ENCODE data around the gene ZNF682. TPM values are rescaled to one million over a fixed set of nuclear protein-coding genes. Genes with fewer than 3 reads are reported as not detected.
"Not testable (repeated sequence)": the region's sequence is repeated elsewhere in the genome, so short reads cannot be mapped to it uniquely, and the experiment has no call there.

ZNF682 gene
- total RNA-seq, 4 donors from 2014 or later = 0.73 to 3.1 (median 2.6) TPM

GRCh38 chr19:19966862-19967261, 72.4 kb downstream of the ZNF682 start:
- no peak overlapping the region for H3K4me3 ChIP-seq
- intact Hi-C loops (cut with DNase I) = no loop called here
- H3K4me1 ChIP-seq = no peaks in the 10 kb centered on the region
- no peak overlapping the region for H3K27ac ChIP-seq
- 69 to 83% methylated on average over 3 to 4 of the region's 4 CpGs for WGBS, 2 donors
- no peaks in the 10 kb centered on the region for H3K36me3 ChIP-seq
- no peak for DNase-seq
- TF ChIP-seq CTCF (IDR thresholded peaks at IDR 0.05) (no peak), POLR2A (IDR thresholded peaks at IDR 0.05) (no peak)
- peaks cover 0 to 29% (median 25%) of the 10 kb centered on the region in 3 donors for H3K9me3 ChIP-seq
- H3K27me3 ChIP-seq = no peaks in the 10 kb centered on the region

- H3K9me3 ChIP-seq = peaks cover 0 to 29% (median 25%) of the 10 kb centered on the region in 3 donors
- H3K4me1 ChIP-seq; DNase-seq; H3K27ac ChIP-seq; intact Hi-C loops (cut with DNase I); H3K27me3 ChIP-seq; H3K4me3 ChIP-seq; H3K36me3 ChIP-seq: not testable (repeated sequence)
- WGBS, 2 donors = 90 to 100% methylated on average over 1 to 2 of the region's 3 CpGs
Measured at GRCh38 chr19:19966126-19966525, 73.2 kb downstream of the ZNF682 start.

GRCh38 chr19:19964416-19964815, 74.9 kb downstream of the ZNF682 start:
- 69 to 80% methylated on average over 7 of the region's 7 CpGs for WGBS, 2 donors
- TF ChIP-seq CTCF (IDR thresholded peaks at IDR 0.05) = no peak
- TF ChIP-seq POLR2A (IDR thresholded peaks at IDR 0.05) = no peak
- intact Hi-C loops (cut with DNase I) = no loop called here
- Histone ChIP-seq H3K27ac (no peak overlapping the region), H3K4me1 (no peaks in the 10 kb centered on the region), H3K27me3 (no peaks in the 10 kb centered on the region), H3K36me3 (no peaks in the 10 kb centered on the region), H3K9me3 (peaks cover 0 to 29% (median 22%) of the 10 kb centered on the region in 3 donors), H3K4me3 (no peak overlapping the region)
- no peak for DNase-seq

- WGBS, 2 donors = 12 to 22% methylated on average over 6 to 9 of the region's 9 CpGs
- H3K4me1 ChIP-seq; DNase-seq; intact Hi-C loops (cut with DNase I); H3K9me3 ChIP-seq; H3K27me3 ChIP-seq; H3K36me3 ChIP-seq; H3K27ac ChIP-seq; H3K4me3 ChIP-seq: not testable (repeated sequence)
- peak; percentile 50 to 70 (median 58) for TF ChIP-seq CTCF (IDR thresholded peaks at IDR 0.05)
Measured at GRCh38 chr19:19959151-19959799, 80.0 kb downstream of the ZNF682 start.

GRCh38 chr19:19957766-19958165, 81.5 kb downstream of the ZNF682 start:
- H3K4me1 ChIP-seq; H3K9me3 ChIP-seq; H3K27ac ChIP-seq; intact Hi-C loops (cut with DNase I); H3K27me3 ChIP-seq; DNase-seq; H3K4me3 ChIP-seq; H3K36me3 ChIP-seq: not testable (repeated sequence)
- WGBS, 2 donors = 77 to 82% methylated on average over 8 of the region's 8 CpGs

- Histone ChIP-seq H3K27ac (no peak overlapping the region), H3K4me3 (no peak overlapping the region), H3K4me1 (no peaks in the 10 kb centered on the region), H3K36me3 (no peaks in the 10 kb centered on the region), H3K9me3 (no peaks in the 10 kb centered on the region), H3K27me3 (no peaks in the 10 kb centered on the region)
- intact Hi-C loops (cut with DNase I) = no loop called here
- WGBS, 2 donors = 39% methylated on average over 9 to 11 of the region's 15 CpGs
- DNase-seq = no peak
- TF ChIP-seq CTCF (IDR thresholded peaks at IDR 0.05) (no peak), POLR2A (IDR thresholded peaks at IDR 0.05) (no peak)
Measured at GRCh38 chr19:19956434-19957075, 82.8 kb downstream of the ZNF682 start.
